H1 (cell line): ENCODE data around the gene STXBP6. TPM values are rescaled to one million over a fixed set of nuclear protein-coding genes. Genes with fewer than 3 reads are reported as not detected.

Source experiments
- CTCF ChIA-PET: fragments of 300-600 bp; sonication (Branson Sonifier 250); formaldehyde crosslinking; loops from one replicate; lab custom pipeline; 2021; ENCODE audit not compliant: partially characterized antibody; lab: Charles Lee
- POLR2A ChIA-PET: fragments of 300-600 bp; sonication (Branson Sonifier 250); formaldehyde crosslinking; loops from one replicate; lab custom pipeline; 2021; ENCODE audit warnings: inconsistent platforms; ENCODE audit not compliant: partially characterized antibody; lab: Charles Lee
- DNase-seq, 2 experiments: peaks; one replicate each; pipeline versions ENCODE4 v3.0.0 to v3.0.0-alpha.2; 2010 to 2022; ENCODE audit warnings: low spot score in 2 of 2, low read depth in 1 of 2, mixed read lengths in 1 of 2
- FAIRE-seq: peaks from 2 replicates; lab custom pipeline; 2011; peaks lifted over from hg19 to GRCh38; lab: Jason Lieb, UNC
- H2AFZ ChIP-seq: 2 replicates; pipeline ENCODE4 v1.8.1; 2012; ENCODE audit warnings: low read length, inconsistent platforms
- H2AK5ac ChIP-seq: 2 replicates; pipeline ENCODE4 v1.6.1; 2013; ENCODE audit warnings: low read depth, low read length
- H2BK120ac ChIP-seq: replicated peaks from 2 replicates; pipeline ENCODE3; 2013; ENCODE audit warnings: low read depth, low read length, inconsistent platforms
- H2BK12ac ChIP-seq: 2 replicates; pipeline ENCODE4 v1.6.1; 2013; ENCODE audit warnings: low read depth, low read length
- H2BK15ac ChIP-seq: 2 replicates; pipeline ENCODE4 v1.6.1; 2013; ENCODE audit warnings: low read length
- H2BK20ac ChIP-seq: 2 replicates; pipeline ENCODE4 v1.6.1; 2013; ENCODE audit warnings: low read length
- H2BK5ac ChIP-seq: 2 replicates; pipeline ENCODE4 v1.6.1; 2013; ENCODE audit warnings: low read depth, low read length
- H3K14ac ChIP-seq: 2 replicates; pipeline ENCODE4 v1.6.1; 2013; ENCODE audit warnings: inconsistent platforms; ENCODE audit not compliant: insufficient read length
- H3K18ac ChIP-seq: 2 replicates; pipeline ENCODE4 v1.6.1; 2013; ENCODE audit warnings: low read length; ENCODE audit errors: extremely low read depth
- H3K23ac ChIP-seq: 2 replicates; pipeline ENCODE4 v1.6.1; 2013; ENCODE audit warnings: inconsistent platforms; ENCODE audit not compliant: insufficient read length
- H3K23me2 ChIP-seq: 2 replicates; pipeline ENCODE4 v1.6.1; 2013; ENCODE audit warnings: low read depth, low read length
- H3K27ac ChIP-seq: 2 replicates; pipeline ENCODE4 v1.6.1; 2011; ENCODE audit warnings: low read depth, low read length, inconsistent platforms
- H3K27me3 ChIP-seq, 4 experiments: replicated peaks in 1 of 4; 1 replicate in 1 of 4; 2 replicates in 3 of 4; pipeline versions ENCODE4 v1.6.1 to v1.8.1; 2011 to 2013; ENCODE audit warnings: low read length in 3 of 4, mild to moderate bottlenecking in 3 of 4, inconsistent platforms in 2 of 4, mixed read lengths in 2 of 4, moderate library complexity in 1 of 4; ENCODE audit not compliant: control insufficient read depth in 3 of 4, insufficient read depth in 3 of 4; ENCODE audit errors: extremely low read depth in 1 of 4
- H3K36me3 ChIP-seq, 4 experiments: 2 replicates each; pipeline versions ENCODE4 v1.6.1 to v1.8.1; 2011 to 2013; ENCODE audit warnings: mild to moderate bottlenecking in 4 of 4, low read length in 3 of 4, moderate library complexity in 2 of 4, control low read depth in 1 of 4, inconsistent platforms in 1 of 4; ENCODE audit not compliant: insufficient read depth in 4 of 4, control insufficient read depth in 2 of 4
- H3K4ac ChIP-seq: replicated peaks from 2 replicates; pipeline ENCODE3; 2013; ENCODE audit warnings: low read length, low read depth, mixed read lengths, inconsistent platforms; ENCODE audit not compliant: insufficient read length
- H3K4me1 ChIP-seq, 4 experiments: replicated peaks in 1 of 4; 1 replicate in 1 of 4; 2 replicates in 3 of 4; pipeline versions ENCODE4 v1.6.1 to v1.8.1; 2011 to 2013; ENCODE audit warnings: low read length in 3 of 4, inconsistent platforms in 2 of 4, mixed read lengths in 1 of 4; ENCODE audit not compliant: insufficient read depth in 4 of 4, control insufficient read depth in 3 of 4
- H3K4me2 ChIP-seq, 2 experiments: 2 replicates each; pipeline versions ENCODE4 v1.6.1 to v1.8.1; 2011 to 2013; ENCODE audit warnings: low read depth in 2 of 2, low read length in 2 of 2, control low read depth in 1 of 2, inconsistent platforms in 1 of 2, mild to moderate bottlenecking in 1 of 2; ENCODE audit not compliant: insufficient read depth in 1 of 2
- H3K4me3 ChIP-seq, 4 experiments: fragments of 200-600, 300-600 bp in 1 of 4; sonication (generic), shearing (Covaris generic), sonication (Bioruptor Twin) in 1 of 4; 2 replicates each; pipeline versions ENCODE4 v1.5.1 to v1.8.1; 2011 to 2016; ENCODE audit warnings: low read length in 4 of 4, low read depth in 3 of 4, control low read depth in 2 of 4, inconsistent platforms in 2 of 4, mild to moderate bottlenecking in 2 of 4, mixed read lengths in 1 of 4, moderate library complexity in 1 of 4; ENCODE audit not compliant: insufficient read depth in 2 of 4; ENCODE audit errors: extremely low read depth in 1 of 4
- H3K56ac ChIP-seq: replicated peaks from 2 replicates; pipeline ENCODE3; 2013; ENCODE audit warnings: low read depth, mild to moderate bottlenecking, mixed read lengths, low read length, inconsistent platforms; ENCODE audit not compliant: insufficient read length
- H3K79me1 ChIP-seq: 2 replicates; pipeline ENCODE4 v1.6.1; 2013; ENCODE audit warnings: low read depth, low read length, control low read depth
- H3K79me2 ChIP-seq, 2 experiments: 2 replicates each; pipeline versions ENCODE4 v1.6.1 to v1.8.1; 2012 to 2013; ENCODE audit warnings: low read length in 2 of 2, mild to moderate bottlenecking in 2 of 2, inconsistent platforms in 1 of 2; ENCODE audit not compliant: insufficient read depth in 2 of 2, control insufficient read depth in 1 of 2
- H3K9ac ChIP-seq, 4 experiments: replicated peaks in 1 of 4; 1 replicate in 1 of 4; 2 replicates in 3 of 4; pipeline versions ENCODE4 v1.6.1 to v1.8.1; 2011 to 2013; ENCODE audit warnings: low read depth in 3 of 4, low read length in 3 of 4, control low read depth in 2 of 4, mild to moderate bottlenecking in 2 of 4, moderate library complexity in 2 of 4, inconsistent platforms in 1 of 4; ENCODE audit errors: extremely low read depth in 1 of 4
- H3K9me3 ChIP-seq, 2 experiments: 2 replicates each; pipeline versions ENCODE4 v1.6.1 to v1.8.1; 2012 to 2013; ENCODE audit warnings: mild to moderate bottlenecking in 2 of 2, moderate library complexity in 2 of 2, control low read depth in 1 of 2, inconsistent platforms in 1 of 2, low read depth in 1 of 2, low read length in 1 of 2, mixed read lengths in 1 of 2; ENCODE audit not compliant: insufficient read depth in 2 of 2
- H4K20me1 ChIP-seq, 2 experiments: replicated peaks in 1 of 2; 2 replicates each; pipeline versions ENCODE3 to v1.8.1; 2011 to 2013; ENCODE audit warnings: inconsistent platforms in 2 of 2, low read length in 2 of 2, mild to moderate bottlenecking in 1 of 2; ENCODE audit not compliant: insufficient read depth in 2 of 2, control insufficient read depth in 1 of 2
- H4K5ac ChIP-seq: 2 replicates; pipeline ENCODE4 v1.6.1; 2013; ENCODE audit warnings: low read length, low read depth, mixed read lengths, inconsistent platforms; ENCODE audit not compliant: insufficient read length
- H4K8ac ChIP-seq: 2 replicates; pipeline ENCODE4 v1.8.0; 2013; ENCODE audit warnings: mild to moderate bottlenecking, moderate library complexity, low read length, inconsistent platforms; ENCODE audit not compliant: insufficient read depth; ENCODE audit errors: extremely low read depth
- H4K91ac ChIP-seq: replicated peaks from 2 replicates; pipeline ENCODE3; 2013; ENCODE audit warnings: low read length, mixed read lengths, inconsistent platforms; ENCODE audit not compliant: insufficient read length
- WGBS, 2 experiments: shearing (Covaris generic) in 1 of 2; methylation state at CpG; one replicate each; pipeline versions ENCODE4 v1.1.6 to v1.1.7; 2013 to 2015; ENCODE audit warnings: low lambda C conversion rate in 2 of 2, mixed read lengths in 2 of 2, inconsistent platforms in 1 of 2, low coverage in 1 of 2, missing lambda C conversion rate in 1 of 2; ENCODE audit not compliant: insufficient replicate concordance in 2 of 2, insufficient coverage in 1 of 2, insufficient read length in 1 of 2; ENCODE audit errors: extremely low coverage in 1 of 2, missing lambda C conversion rate in 1 of 2; 5-methylcytosine and 5-hydroxymethylcytosine counted together
- polyA plus RNA-seq, 7 experiments: library from polyadenylated mRNA; depleted of rRNA in 3 of 7; stranded (reverse) in 5 of 7; unstranded in 2 of 7; fragments of >200 nt in 5 of 7; fragments of 200-250 nt in 2 of 7; gene quantifications; 1 replicate in 5 of 7; 2 replicates in 1 of 7; 4 replicates in 1 of 7; pipeline versions ENCODE4 v1.2.1 to v1.2.3, GENCODE V29; 2011 to 2013; ENCODE audit warnings: missing spikeins in 2 of 7, mixed read lengths in 2 of 7
- total RNA-seq: library from RNA; stranded (reverse); fragmentation: NEBNext Ultra II Directional; extraction: Animal tissue kit (Norgen Biotek cat#: 25700); gene quantifications from 2 replicates; pipeline ENCODE4 v1.2.1, GENCODE V29; 2021

Gene STXBP6
- total and polyA plus RNA-seq, 2 of the 8 experiments (the other 6 are each of a cell fraction or from before 2014, with no cell fraction given), result 9.4 to 18.1 TPM

- Histone ChIP-seq H2AK5ac (no peak overlapping the region), H3K18ac (no peak overlapping the region), H3K27me3 (no peaks in the 10 kb centered on the region), H2BK12ac (no peak overlapping the region), H2BK15ac (no peak overlapping the region), H3K23me2 (no peaks in the 10 kb centered on the region), H3K79me1 (no peaks in the 10 kb centered on the region), H2BK120ac (no peak overlapping the region), H4K20me1 (no peaks in the 10 kb centered on the region), H3K4me2 (no peak overlapping the region), H3K4me1 (peaks cover 0 to 6% (median 0%) of the 10 kb centered on the region in 4 experiments; a peak in 1 of 7 replicates), H2BK20ac (no peak overlapping the region), H4K8ac (no peak overlapping the region), H3K9ac (no peak overlapping the region), H4K5ac (no peak overlapping the region), H3K9me3 (no peaks in the 10 kb centered on the region), H3K79me2 (0 out of 4 replicates have a peak, but pooled peaks cover 0 to 4% of the 10 kb centered on the region in 2 experiments), H4K91ac (no peak overlapping the region), H3K36me3 (no peaks in the 10 kb centered on the region), H3K56ac (no peak overlapping the region), H2AFZ (no peak overlapping the region), H3K27ac (no peak overlapping the region), H3K23ac (no peak overlapping the region), H3K14ac (no peak overlapping the region), H2BK5ac (no peak overlapping the region), H3K4ac (no peak overlapping the region), H3K4me3 (no peak overlapping the region)
- 92% methylated on average over 1 of the region's 1 CpG; no CpG with 5 or more reads in 1 of the 2 experiments for WGBS, 2 experiments
- POLR2A ChIA-PET, result interaction anchor here (0.8 kb wide), 1 partner anchor 72 kb away, joined by 3 read pairs; no protein-coding TSS in a partner anchor
- DNase-seq, result no peak
- no peak for FAIRE-seq
- CTCF ChIA-PET, result interaction anchor here (1.3 to 1.6 kb wide), 2 partner anchors 12 to 25 kb away, joined by 4 read pairs; no protein-coding TSS in a partner anchor
Observed at GRCh38 chr14:24991288-24991687, 58.7 kb downstream of the STXBP6 start.
